ENCODE data around the gene TIPARP. TPM values are rescaled to one million over a fixed set of nuclear protein-coding genes. Genes with fewer than 3 reads are reported as not detected.

Gene TIPARP, protein sequence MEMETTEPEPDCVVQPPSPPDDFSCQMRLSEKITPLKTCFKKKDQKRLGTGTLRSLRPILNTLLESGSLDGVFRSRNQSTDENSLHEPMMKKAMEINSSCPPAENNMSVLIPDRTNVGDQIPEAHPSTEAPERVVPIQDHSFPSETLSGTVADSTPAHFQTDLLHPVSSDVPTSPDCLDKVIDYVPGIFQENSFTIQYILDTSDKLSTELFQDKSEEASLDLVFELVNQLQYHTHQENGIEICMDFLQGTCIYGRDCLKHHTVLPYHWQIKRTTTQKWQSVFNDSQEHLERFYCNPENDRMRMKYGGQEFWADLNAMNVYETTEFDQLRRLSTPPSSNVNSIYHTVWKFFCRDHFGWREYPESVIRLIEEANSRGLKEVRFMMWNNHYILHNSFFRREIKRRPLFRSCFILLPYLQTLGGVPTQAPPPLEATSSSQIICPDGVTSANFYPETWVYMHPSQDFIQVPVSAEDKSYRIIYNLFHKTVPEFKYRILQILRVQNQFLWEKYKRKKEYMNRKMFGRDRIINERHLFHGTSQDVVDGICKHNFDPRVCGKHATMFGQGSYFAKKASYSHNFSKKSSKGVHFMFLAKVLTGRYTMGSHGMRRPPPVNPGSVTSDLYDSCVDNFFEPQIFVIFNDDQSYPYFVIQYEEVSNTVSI
- 5.9 and 6.3 TPM in 2 replicates for polyA plus RNA-seq (2014; cell fraction: cytosol; rRNA removed)
- polyA plus RNA-seq (2014; cell fraction: nucleus; rRNA removed): 2.7 and 3.4 TPM in 2 replicates

DNA sequence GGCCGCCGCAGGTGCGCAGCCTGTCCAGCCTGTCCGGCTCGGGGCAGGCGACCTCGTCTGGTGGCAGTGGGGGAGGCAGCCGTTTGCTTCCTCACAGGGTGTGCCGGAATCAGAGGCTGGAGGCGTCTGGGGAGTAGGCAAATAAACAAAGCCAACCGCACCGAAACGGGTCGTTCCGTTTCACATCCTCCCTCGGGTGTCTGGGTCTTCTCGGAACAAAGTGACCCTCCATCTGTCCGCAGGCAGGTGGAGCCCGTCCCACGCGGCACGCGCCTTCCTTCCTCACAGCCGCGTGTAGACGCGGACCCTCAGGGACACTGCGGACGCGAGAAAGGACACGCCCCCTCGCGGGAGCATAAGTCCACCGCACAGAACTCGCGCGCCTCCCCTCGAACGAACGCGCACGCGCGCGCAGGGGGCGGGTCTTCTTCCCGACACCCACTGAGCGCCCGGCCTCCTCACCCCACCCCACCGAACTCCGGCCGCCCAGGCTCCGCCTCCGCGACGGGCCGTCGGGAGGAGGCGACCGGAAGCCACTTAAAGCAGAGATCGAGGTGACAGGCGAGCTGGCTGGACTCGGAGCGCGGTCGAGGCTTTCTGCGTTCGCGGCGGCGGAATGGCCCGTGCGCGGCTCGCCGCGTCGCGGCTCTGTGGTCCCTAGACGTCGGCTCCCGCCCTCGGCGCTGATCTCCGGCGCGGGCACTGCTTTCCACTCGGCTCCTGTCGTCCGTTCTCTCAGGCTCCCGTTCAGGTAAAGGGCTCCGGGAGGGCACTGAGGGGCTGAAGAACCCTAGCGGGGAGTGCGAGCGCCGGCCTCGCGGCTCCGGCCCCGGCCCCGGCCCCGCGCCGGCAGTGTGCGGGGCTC is at the start of gene TIPARP:
Gene TIPARP, plus strand, starts transcription at position 545 of the 865 bp plus-strand sequence. CDS start 3,108 bp downstream, outside the sequence.
- peak; percentile 98 for DNase-seq (ENCODE audit: low spot score)

DNA sequence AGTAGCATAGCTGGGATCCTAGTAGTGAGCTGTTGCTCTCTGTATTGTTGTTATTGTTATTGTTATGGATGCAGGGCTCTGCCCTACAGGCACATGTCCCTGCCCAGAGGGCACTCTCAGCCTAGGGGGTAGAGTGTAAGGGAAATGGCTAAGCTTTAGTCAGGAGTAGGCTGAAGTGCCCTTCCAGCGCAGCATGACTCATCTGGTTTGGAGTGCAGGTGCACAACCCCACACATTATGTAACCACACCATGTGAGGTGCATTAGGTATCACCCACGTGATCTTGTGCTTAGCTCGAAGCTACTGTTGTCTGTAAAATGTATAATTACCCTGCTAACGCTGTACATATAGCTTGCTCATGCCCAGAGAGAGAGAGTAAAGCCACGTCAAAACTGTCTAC is 48.3 kb upstream of the TIPARP start:
- no peak for DNase-seq (ENCODE audit: low spot score)

DNA sequence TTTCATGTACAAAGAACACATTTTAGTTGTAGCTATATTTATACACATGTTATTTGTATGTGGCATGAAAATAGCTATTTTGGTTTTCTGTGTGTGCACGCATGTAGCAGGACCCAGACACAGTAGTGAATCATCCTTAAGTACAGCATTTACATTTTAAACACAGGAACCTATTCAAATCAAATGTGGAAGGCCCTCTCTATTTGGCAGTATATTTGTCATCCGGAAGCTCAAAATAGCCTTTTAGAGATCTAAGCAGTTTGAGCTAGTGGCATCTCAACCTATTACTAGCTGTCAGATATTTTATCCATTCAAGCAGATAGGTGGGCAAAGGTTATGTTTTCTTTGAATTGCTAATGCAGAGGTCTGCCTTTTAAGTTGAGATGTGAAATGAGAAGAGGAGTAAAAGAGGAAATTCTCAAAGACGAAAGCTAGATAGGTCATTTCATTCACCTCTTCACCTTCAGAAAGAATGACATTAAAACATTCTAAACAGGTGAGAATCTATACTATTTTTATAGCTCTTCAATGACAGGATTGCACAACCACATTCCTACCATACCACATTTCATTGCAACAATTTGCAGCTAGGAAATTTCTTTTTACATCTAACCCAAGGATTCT is 46.3 kb upstream of the TIPARP start:
- no peak for DNase-seq (ENCODE audit: low spot score)

DNA sequence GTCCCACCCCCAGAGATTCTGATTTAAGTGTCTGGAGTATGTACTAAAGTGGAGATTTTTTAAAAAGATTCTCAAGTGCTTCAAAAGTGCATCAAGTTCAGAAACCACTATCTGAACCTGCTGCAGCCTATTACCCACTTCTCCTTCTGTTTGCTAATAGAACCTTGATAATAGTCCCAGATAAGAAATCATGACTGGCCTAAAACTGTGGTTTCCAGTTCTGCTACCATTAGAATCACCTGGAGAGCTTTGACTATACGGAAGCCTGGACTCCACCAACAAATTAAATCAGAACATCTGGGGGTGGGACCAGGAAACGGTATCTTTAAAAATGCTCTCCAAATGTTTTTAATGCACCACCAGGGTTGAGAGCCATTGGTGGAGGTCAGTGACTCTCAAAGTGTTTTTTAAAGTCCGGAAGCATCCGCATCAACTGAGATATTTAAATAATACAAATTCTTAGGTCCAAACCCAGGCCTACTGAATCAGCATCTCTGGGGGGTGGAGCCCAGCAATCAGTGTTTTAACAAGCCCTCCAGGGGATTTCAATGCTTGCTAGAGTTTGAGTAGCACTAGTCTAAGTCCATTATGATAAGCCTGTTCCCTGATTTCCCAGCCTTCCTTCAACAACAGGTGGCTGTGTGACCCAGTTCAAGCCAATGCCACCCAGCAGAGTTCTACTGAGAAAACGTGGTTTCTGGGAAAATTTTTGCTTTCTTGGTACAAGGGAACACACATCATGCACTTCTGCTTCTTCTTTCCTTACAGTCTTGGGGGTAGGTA is 45.4 kb upstream of the TIPARP start:
- DNase-seq (ENCODE audit: low spot score): no peak

DNA sequence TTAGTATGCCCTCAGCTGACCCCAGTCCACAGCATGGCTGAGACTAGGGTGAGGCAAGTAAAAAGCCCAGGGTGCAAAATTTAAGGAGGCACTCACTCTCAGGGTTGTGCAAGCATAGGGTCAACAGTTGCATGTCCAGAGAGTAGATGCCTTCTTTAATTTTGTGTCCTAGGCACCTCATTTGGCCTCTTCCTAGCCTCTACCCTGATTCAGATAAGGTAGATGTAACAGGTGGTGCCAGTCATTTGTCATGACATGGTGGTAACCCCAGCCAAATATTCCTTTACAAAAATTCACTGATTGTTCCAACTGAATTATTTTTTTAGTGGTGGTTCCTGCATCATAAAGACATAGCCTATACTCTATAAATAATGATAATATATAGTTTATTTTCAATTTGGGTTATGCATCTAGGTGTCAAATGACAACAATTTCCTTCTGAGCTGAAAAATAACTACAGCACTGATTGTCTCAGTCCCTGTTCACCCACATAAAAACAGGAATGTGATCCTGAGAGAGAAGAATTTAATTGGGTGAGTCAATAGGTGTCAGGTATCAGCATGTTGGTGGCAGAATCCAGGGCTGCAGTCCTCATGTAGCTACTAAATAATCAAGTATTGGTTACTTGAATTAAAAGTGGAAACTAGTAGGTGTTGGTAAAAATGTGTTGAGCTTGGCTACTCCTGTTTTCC is 44.2 kb upstream of the TIPARP start:
- no peak for DNase-seq (ENCODE audit: low spot score)

DNA sequence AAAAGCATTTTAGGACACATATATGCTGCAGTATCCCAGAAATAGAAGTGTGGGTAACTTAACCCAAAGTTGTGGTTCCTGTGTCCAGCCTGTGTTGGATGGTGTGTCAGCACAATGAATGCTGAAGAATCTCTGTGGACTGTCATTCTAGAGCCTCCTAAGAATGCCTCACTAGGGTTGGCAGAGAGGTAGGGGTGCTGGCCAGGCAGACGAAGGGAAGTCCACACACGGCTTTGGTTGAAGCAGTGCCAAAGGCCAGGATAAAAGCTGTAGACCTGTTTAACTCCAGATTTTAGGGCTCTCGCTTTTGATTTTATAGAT is 43.7 kb upstream of the TIPARP start:
- no peak for DNase-seq (ENCODE audit: low spot score)

DNA sequence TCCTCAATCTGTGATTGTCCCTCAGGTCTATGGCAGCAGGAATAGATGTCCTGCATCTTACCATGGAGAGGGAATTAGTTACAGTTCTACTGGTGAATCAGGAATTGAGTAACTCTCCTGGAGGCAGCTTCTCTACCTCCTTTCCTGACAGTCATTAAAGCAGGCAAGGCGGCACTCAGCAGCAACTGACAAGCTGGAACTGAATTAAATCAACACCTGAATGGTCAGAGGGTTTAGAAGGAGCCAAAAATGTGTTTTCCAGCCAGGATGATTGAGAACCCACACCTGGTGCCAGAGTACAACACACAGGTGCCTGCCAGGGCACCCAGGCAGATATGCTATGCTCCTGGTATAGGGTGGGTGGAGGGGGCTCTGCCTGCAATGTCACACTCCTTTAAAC is 43.1 kb upstream of the TIPARP start:
- DNase-seq (ENCODE audit: low spot score): no peak

DNA sequence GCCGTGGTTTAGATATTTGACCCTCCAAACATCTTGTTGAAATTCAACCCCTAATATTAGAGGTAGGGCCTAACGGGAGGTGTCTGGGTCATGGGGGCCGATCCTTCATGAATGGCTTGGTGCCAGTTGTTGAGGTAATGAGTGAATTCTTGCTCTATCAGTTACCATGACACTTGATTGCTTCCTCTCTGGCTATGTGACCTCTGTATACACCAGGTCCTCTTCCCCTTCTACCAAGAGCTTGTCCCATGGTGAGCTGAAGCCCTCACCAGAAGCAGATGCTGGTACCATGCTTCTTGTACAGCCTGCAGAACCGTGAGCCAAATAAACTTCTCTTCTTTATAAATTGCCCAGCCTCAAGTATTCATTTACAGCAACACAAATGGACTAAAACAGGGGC is 41.8 kb upstream of the TIPARP start:
- DNase-seq (ENCODE audit: low spot score): no peak

DNA sequence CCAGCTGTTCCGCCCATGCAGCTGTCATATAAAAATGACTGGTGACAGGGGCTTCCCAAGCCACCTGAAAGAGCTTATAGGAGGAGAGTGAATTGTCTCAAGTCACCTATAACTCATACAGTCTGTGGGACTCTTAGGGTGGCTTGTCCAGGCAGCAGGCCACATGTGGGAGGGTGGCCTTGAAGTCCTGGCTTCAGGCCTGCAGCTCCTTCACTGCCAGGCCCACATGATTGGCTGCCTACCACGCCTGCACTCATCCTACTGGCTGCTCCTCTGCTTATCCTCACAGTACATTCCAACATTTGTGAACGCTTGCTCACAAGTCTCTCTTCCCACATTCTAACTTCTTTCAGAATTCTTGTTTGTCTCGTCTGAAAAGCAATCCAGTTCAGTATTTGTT is 41.1 kb upstream of the TIPARP start:
- no peak for DNase-seq (ENCODE audit: low spot score)

DNA sequence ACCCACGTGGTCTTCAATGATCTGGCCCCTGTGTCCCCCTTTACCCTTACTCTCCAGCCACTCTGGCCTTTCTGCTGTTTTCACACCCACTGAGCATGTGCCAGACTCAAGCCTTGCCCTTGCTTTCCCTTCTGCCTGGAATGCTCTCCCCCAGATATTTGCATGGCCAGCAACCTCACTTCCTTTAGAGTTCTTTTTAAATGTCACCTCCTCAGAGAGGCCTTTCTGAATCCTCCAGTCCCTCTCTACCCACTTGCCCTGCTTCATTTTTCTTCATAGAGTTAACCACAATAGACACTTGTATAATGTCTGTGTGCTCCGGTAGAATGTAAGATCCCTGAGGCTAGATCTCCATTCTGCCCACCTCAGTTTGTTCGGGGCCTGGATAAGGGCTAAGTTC is 39.4 kb upstream of the TIPARP start:
- no peak for DNase-seq (ENCODE audit: low spot score)

DNA sequence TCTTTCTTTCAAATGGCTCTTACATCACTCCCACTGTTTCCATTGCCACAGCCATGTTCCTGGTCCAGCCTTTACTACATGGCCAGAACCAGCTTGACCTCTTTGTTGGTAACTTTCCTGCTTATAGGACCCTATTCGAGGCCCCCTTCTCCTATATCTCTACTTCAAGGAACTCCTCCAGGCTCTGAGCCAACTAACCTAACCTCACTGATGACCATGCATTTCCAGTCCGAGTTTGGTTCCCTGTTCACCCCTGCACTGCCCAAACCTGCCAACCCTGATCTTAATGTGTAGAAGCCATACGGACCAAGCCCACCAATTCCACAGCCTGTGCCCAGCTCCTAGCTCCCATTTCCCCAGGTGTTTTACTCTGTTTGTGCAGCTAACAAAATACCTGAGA is 38.4 kb upstream of the TIPARP start:
- no peak for DNase-seq (ENCODE audit: low spot score)

DNA sequence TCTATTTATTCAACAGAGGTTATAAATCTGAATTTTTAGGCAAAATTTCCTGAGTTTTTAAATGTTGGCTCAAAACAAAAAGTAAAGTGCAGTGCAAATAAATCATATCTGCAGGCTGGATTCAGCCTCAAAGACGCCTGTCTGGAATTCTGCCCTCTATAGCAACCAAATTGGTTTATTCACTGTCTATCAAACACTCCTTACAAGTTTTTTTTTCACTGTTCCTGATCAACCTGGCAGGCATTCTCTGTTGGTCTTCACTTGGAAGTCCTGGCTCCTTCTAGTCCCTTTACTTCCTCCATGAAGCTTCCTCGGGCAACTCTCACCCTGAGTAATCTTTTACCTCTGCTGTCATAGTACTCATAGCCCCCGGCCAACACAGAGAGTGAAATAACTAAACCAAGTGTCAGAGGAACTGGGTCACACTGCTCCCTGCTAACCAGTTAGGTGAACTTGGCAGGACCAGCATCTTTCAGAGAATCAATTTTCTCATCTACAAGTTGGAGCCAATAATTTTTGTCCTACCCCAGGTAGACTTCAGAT is 36.8 kb upstream of the TIPARP start:
- no peak for DNase-seq (ENCODE audit: low spot score)

DNA sequence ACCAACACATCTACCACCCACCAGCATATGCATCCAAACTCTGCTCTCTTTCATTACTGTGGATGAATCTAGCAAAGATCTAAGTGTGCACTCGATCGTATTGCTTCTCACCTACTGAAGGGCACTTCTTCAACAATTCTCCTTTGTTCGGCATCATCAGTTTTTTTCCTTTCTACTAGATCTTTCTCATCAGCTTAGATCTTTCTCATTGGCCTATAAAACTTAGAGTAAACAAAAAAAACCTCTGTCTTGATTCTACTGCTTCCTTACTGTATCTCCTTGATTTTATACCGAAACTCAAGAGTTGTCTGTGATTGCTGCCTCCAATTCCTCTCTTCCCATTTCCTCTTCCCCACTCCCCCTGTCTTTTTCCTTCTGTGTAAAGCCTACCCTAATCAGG is 36.1 kb upstream of the TIPARP start:
- no peak for DNase-seq (ENCODE audit: low spot score)

DNA sequence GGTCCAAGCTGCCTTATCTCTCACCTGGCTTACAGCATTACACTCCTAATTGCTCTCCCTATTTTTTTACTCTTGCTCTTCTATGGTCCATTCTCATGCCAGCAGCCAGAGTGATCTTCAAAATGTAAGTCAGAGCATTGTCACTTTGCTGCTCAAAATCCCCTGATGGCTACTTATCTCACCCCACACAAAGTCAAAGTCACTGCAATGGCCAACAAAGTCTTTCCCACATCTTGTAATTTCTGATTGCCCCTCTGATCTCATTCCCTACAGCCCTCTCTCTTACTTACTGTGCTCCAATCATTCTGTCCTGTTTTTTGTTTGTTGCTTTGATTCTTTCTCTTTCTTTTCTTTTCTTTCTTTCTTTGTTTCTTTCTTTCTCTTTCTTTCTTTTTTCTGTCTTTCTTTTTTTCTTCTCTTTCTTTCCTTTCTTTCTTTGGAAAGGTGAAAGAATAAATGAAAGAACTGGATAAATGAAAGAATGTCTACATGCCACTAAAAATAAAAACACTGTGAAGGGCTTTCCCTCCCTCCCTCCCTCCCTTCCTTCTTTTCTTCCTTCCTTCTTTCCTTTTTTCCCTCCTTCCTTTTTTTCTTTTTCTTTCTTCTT is 34.9 kb upstream of the TIPARP start:
- no peak for DNase-seq (ENCODE audit: low spot score)

DNA sequence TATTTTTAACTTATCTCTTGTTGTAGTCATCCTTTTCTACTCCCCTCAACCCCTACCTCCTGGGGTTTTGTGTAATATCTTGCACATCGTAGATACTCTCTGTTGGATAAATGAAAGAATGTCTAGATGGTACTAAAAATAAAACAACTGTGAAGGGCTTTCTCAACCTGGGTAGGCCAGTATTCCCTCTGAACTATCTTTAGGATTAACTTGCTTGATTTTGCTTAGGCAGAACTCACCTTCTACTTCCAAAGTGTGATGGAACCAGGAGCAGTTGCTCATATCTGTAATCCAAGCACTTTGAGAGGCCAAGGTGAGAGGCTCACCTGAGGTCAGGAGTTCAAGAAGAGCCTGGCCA is 32.8 kb upstream of the TIPARP start:
- no peak for DNase-seq (ENCODE audit: low spot score)

DNA sequence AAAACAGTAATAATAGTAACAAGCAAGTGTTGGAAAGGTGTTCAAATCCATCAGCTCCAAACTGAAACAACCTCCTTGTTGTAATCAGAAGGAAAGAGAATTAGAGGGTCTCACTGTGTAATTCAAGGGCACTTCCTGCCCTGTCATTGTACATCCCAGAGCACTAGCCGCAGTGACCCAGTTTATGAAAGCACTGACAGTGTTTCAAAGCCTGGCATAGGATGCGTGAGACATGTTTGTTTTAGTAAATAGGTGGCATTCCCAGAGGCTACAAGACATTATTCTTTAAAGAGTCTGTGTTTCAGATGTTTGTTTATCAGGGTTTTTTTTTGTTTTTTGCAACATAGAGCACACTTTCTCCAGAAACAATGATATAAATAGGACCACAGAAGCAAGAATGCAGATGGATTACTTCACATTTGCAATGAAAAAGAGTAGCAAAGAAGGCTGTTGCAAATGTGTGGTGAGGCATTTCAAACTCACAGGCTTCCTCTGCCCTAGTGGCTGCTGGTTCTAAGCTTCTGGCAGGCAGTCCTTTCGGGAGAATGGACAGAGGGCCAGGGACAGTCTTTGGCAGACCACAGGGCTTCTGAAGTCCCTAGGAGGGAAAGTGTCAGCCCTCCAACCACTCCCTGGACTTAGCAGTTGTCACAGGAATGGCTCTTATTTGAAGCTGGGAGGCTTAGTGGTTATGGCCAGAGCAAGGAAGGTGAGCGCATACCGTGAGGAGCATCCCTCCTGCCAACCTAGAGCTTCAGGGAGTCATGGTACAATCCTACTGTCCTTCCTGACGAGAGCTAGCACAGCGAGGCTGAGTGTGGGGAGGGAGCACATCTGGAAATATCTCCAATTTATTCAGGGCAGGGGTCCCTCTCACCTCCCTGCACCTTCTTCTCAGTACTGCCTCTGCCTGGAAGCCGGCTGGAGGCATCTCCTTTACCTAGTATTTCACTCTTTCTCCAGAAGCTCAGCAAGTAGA is 31.4 kb upstream of the TIPARP start:
- DNase-seq (ENCODE audit: low spot score): no peak

DNA sequence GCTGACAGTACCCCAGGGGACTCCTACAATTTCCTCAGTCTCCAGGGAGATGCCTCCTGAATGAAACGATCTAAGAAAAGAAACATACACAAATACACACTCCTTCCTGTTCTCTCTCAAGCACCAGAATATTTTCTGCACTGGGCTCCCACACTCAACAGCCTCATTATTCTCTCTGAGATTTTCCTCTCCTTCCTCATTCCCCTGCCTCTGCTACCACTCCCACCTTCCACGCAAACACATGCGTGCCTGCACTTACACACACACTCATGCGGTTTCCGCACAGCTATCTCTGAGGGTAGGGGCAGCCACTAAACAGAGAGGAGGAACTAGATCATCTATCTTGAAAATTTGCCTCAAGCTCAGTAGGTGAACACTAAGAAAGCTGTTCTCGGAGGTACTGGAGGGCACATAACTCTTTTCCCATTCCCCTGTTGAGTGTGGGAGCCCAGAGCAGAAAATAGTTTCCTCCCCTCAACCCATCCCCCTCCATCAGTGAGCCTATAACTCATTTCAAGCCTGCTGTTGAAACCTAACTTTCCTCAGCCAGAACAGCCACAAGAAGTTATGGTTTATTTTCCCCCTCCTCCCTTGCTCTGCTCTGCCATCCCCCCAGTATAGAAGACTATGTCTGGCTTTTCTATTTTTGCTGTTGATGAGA is 30.5 kb upstream of the TIPARP start:
- no peak for DNase-seq (ENCODE audit: low spot score)

DNA sequence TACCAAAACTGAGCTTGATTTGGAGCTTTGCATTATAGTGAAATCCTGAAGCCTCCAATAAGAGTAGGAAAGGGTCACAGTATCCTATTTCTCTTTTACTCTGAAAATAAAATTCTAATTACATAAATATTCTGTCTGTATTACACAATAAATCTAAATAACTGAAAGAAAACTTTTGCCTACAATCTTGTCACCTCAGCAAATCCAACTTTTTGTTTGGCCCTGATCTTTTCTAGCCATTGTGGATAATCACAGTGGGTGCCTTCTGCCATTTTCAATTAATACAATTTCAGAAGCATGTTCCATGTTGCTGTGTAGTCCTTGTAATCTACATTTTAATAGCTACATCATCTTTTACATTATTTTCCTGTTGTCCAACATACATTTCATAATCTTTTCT is 29.4 kb upstream of the TIPARP start:
- no peak for DNase-seq (ENCODE audit: low spot score)

All from SK-N-DZ (cell line).